H1 (cell line): Measurements from ENCODE around the gene FGFRL1.

Experiments used
- CEBPB ChIP-seq: IDR thresholded peaks from 2 replicates; pipeline ENCODE4 v1.6.1; 2012; ENCODE audit warnings: low read depth, low read length
- EZH2 ChIP-seq: fragments of 200-600 bp; sonication (generic); IDR thresholded peaks from 2 replicates; pipeline ENCODE4 v1.7.1; 2012; ENCODE audit warnings: low read depth, mild to moderate bottlenecking, moderate library complexity, low read length, inconsistent platforms; ENCODE audit not compliant: severe bottlenecking
- RAD21 ChIP-seq, 2 experiments: IDR thresholded peaks in 1 of 2; conservative IDR thresholded peaks in 1 of 2; 2 replicates each; pipeline ENCODE4 v1.6.1; 2011; ENCODE audit warnings: low read depth in 2 of 2, low read length in 2 of 2, improper control_type of control experiment in 1 of 2, inconsistent platforms in 1 of 2, mild to moderate bottlenecking in 1 of 2, moderate library complexity in 1 of 2
- RFX5 ChIP-seq: IDR thresholded peaks from 2 replicates; pipeline ENCODE4 v1.6.1; 2011; ENCODE audit warnings: low read depth, low read length, improper control_type of control experiment, borderline replicate concordance
- TF ChIP-seq, protein P1 (sequence below), 3 experiments: IDR thresholded peaks; 1 replicate in 2 of 3; 2 replicates in 1 of 3; pipeline versions ENCODE4 v1.5.1 to v1.6.1; 2011; ENCODE audit warnings: low read length in 3 of 3, mild to moderate bottlenecking in 3 of 3, inconsistent platforms in 2 of 3, low read depth in 1 of 3, moderate library complexity in 1 of 3; ENCODE audit not compliant: insufficient read depth in 1 of 3; ENCODE audit errors: control extremely low read depth in 1 of 3

DNA sequence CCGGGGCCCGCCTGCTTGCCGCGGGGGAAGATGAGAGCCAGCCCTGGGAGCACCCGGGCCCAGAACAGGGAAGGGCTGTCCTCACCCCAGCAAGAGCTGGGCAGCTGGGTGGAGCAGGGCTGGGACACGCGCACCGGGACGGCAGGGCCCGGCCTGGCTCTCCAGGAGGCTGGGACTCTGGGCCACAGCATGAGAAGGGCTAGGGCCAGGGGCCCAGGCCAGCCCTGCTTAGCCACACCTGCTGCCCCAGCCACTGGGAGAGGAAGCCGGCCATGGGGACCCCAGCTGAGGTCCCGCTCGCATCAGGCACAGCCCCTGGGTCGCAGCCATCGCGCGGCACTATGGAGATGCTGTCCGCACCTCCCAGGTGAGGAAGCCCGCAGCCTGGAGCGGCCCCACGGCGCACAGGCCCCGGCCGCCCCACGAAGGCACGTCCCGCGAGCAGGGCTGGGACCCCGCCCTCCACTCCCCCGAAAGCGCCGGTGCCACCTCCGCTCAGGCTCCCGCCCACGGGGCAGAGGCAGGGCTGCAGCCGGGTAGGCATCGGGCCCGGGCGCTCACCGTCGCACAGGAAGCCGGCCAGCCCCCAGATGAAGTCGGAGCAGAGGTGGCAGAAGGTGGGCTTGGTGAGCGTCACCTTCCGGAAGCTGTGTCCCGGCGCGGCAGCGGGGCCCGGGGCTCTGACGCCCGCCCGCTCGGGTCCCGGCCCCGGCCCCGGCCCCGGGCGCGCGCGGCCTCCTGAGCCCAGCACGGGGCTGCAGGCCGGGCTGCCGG lies 38.6 kb upstream of the FGFRL1 start:
- TF ChIP-seq EZH2 (peak; percentile 43), CEBPB (no peak), RFX5 (no peak), RAD21 (IDR thresholded peaks at IDR 0.05 in 1 of 2, conservative IDR thresholded peaks at IDR 0.05 in 1 of 2; ENCODE audit: low read depth in 2 of 2, low read length in 2 of 2) (no peak)
- TF ChIP-seq, protein P1, sequence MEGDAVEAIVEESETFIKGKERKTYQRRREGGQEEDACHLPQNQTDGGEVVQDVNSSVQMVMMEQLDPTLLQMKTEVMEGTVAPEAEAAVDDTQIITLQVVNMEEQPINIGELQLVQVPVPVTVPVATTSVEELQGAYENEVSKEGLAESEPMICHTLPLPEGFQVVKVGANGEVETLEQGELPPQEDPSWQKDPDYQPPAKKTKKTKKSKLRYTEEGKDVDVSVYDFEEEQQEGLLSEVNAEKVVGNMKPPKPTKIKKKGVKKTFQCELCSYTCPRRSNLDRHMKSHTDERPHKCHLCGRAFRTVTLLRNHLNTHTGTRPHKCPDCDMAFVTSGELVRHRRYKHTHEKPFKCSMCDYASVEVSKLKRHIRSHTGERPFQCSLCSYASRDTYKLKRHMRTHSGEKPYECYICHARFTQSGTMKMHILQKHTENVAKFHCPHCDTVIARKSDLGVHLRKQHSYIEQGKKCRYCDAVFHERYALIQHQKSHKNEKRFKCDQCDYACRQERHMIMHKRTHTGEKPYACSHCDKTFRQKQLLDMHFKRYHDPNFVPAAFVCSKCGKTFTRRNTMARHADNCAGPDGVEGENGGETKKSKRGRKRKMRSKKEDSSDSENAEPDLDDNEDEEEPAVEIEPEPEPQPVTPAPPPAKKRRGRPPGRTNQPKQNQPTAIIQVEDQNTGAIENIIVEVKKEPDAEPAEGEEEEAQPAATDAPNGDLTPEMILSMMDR (IDR thresholded peaks at IDR 0.05; ENCODE audit: control extremely low read depth in 1 of 3, insufficient read depth in 1 of 3, low read depth in 1 of 3, low read length in 3 of 3): no peak
